PC-9 (cell line): Measurements from ENCODE around the gene STOML3.

Source experiments
- EZH2 ChIP-seq: fragments of 200-600 bp; sonication (generic); IDR thresholded peaks from 2 replicates; pipeline ENCODE4 v1.8.0; 2017; ENCODE audit warnings: antibody characterized with exemption, low read depth
- TF ChIP-seq, protein P1 (sequence below): fragments of 200-600 bp; sonication (generic); conservative IDR thresholded peaks from 2 replicates; pipeline ENCODE4 v1.6.1; 2017; ENCODE audit warnings: mixed run types, antibody characterized with exemption, mild to moderate bottlenecking, moderate library complexity

DNA sequence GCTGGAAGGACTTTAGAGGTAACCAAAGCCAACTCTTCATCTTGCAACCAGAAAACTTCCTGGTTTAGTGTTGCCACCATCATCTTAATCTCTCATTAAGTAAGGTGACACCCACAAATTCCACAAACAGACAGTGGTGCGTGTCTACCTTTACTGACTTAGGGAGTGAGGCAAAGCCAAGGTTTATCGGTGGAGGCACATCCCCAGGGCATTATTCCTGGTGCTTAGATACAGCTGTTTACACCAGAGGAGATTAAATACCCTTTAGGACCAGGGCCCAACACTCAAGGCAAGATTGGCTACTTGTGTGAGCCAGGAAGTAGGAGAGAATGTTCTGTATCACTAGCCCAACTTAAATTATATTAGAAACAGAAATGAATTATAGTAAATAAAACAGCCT is 9.5 kb downstream of the STOML3 start:
- TF ChIP-seq, protein P1, sequence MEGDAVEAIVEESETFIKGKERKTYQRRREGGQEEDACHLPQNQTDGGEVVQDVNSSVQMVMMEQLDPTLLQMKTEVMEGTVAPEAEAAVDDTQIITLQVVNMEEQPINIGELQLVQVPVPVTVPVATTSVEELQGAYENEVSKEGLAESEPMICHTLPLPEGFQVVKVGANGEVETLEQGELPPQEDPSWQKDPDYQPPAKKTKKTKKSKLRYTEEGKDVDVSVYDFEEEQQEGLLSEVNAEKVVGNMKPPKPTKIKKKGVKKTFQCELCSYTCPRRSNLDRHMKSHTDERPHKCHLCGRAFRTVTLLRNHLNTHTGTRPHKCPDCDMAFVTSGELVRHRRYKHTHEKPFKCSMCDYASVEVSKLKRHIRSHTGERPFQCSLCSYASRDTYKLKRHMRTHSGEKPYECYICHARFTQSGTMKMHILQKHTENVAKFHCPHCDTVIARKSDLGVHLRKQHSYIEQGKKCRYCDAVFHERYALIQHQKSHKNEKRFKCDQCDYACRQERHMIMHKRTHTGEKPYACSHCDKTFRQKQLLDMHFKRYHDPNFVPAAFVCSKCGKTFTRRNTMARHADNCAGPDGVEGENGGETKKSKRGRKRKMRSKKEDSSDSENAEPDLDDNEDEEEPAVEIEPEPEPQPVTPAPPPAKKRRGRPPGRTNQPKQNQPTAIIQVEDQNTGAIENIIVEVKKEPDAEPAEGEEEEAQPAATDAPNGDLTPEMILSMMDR = no peak
- TF ChIP-seq EZH2 = no peak
